Right lobe of liver (tissue), 4 donors: Measurements from ENCODE around the gene MYO7B.

ENCODE experiments used
- POLR2A ChIP-seq: fragments of 450-650 bp; IDR thresholded peaks from one replicate; pipeline ENCODE4 v1.6.1; 2017; ENCODE audit warnings: antibody characterized with exemption, mild to moderate bottlenecking
- TF ChIP-seq, protein P1 (sequence below), 4 donors: fragments of 200-600 bp in 3 of 4; fragments of 450-650 bp in 1 of 4; IDR thresholded peaks; one replicate each; pipeline versions ENCODE4 v1.5.1 to v1.8.0; 2016 to 2022; ENCODE audit warnings: antibody characterized with exemption in 4 of 4, mild to moderate bottlenecking in 2 of 4
- donor health status: DM: no; HTN: no; CAD: no.
- donor health status: DM: no; HTN: no; CAD: no.
- donor health status: DM: no; HTN: yes; CAD: no.

DNA sequence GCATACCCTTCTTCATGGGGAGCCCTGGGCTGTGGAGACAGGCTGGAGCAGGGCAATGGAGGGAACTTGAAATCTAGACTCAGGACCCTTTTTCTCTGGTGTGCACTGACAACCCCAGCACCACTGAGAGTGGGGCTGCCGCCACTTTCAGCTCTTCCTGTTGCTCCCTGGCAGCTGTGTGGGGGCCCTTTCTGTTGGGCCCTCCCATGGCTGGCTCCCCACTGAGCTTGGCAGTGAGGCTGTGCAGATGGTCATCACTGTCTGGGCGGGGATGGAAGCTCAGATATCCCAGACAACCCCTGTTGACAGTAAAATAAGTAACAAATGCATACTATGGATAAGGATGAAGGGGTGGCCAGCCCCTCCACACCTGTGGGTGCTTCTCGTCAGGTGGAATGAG lies 6.7 kb downstream of the MYO7B start:
- no peak for TF ChIP-seq POLR2A
- TF ChIP-seq, protein P1, sequence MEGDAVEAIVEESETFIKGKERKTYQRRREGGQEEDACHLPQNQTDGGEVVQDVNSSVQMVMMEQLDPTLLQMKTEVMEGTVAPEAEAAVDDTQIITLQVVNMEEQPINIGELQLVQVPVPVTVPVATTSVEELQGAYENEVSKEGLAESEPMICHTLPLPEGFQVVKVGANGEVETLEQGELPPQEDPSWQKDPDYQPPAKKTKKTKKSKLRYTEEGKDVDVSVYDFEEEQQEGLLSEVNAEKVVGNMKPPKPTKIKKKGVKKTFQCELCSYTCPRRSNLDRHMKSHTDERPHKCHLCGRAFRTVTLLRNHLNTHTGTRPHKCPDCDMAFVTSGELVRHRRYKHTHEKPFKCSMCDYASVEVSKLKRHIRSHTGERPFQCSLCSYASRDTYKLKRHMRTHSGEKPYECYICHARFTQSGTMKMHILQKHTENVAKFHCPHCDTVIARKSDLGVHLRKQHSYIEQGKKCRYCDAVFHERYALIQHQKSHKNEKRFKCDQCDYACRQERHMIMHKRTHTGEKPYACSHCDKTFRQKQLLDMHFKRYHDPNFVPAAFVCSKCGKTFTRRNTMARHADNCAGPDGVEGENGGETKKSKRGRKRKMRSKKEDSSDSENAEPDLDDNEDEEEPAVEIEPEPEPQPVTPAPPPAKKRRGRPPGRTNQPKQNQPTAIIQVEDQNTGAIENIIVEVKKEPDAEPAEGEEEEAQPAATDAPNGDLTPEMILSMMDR (IDR thresholded peaks at IDR 0.05) = no peak
